ENCODE results near the gene LMX1A.

LMX1A gene

GRCh38 chr1:165330483-165330882 lies 26.0 kb downstream of the LMX1A start:
- no peak for DNase-seq
- in situ Hi-C loops (cut with MboI; ENCODE audit: low pct_unique_long_range_greater_than_20kb, low sequenced_read_pairs): no loop called here

DNA sequence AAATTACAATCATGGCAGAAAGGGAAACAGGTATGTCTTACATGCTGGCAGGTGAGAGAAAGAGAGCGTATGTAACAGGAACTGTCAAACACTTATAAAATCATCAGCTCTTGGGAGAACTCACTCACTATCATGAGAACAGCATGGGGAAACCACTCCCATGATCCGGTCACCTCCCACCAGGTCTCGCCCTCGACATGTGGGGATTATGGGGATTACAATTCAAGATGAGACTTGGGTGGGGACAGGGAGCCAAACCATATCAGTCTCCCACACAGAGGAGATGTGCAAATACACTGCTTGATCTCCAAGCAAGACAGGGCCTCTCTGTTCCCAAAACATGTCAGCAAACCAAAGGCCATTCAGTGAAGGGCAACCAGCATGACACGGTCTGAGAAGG lies 27.4 kb downstream of the LMX1A start:
- in situ Hi-C loops (cut with MboI; ENCODE audit: low pct_unique_long_range_greater_than_20kb, low sequenced_read_pairs): no loop called here
- no peak for DNase-seq

DNA sequence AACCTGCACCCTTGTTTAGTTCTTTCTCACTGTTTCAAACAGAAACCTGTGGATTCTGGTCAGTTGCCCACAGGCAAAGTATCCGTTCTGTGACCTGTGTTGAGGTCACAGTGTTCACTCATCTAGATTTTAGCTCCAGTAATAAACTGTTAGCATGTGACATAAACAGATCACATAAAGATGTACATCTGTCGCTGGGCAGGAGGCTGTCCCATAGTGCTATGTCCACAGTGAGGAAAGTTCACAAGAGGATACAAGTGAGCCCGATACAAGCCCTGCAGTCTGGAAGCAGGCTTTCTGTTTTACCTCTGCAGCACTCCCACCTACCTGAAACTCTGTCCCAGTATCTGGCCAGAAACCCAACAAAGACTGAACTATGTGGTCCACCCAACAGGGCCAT lies 28.4 kb downstream of the LMX1A start:
- no peak for DNase-seq
- in situ Hi-C loops (cut with MboI; ENCODE audit: low pct_unique_long_range_greater_than_20kb, low sequenced_read_pairs): no loop called here

DNA sequence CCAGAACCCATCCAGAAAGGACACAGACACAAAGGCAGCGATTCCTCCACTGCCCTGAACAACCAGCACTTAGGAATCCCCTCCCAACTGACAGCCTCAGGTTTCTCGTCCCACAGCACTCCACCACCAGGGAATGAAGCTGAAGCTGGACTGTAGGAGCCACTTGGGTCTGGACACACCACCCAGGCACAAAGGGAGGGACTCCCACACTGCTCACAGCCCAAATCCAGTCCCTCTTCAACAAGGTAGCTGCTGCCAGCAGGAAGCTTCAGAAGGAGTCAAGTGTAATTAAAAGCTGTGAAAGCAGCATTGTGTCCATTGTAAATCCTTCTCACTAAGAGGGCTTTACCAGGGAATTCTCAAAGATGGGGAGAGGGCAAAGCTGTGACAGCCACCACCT lies 29.0 kb downstream of the LMX1A start:
- DNase-seq: no peak
- in situ Hi-C loops (cut with MboI; ENCODE audit: low pct_unique_long_range_greater_than_20kb, low sequenced_read_pairs): no loop called here

DNA sequence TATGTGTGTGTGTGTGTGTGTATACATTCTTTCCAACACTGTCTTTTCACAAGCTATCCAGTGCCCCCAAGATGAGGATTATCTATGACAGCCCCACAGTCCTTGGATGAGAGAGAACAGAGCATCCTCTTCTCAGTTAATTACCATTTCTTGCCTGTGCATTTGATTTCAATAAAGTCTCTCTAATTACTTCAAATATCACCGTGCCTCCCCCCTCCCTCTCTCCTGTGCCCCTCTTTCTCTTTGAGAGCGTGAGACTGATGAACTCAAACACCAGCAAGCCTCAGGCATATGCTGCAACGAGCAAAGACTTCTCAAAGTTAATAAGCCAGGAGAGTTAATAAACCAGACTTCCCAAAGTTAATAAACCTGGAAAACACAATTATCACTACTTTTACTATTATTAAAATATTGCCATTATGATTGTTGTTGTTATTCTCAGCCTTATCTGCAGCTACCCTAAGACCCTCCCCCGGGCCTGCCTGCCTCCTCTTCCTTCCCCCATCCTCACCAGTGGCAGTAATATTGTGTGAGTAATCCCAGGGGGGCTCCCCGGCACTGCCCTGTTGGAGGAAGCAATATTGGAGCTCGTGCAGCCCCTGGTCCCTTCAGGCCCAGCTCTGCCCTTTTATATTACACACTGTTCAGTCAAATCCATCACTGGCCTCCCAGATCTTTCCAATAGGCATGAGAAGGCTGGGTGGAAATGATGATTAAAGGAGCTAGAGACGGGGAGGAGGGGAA lies 30.9 kb downstream of the LMX1A start:
- in situ Hi-C loops (cut with MboI; ENCODE audit: low pct_unique_long_range_greater_than_20kb, low sequenced_read_pairs): no loop called here
- no peak for DNase-seq

DNA sequence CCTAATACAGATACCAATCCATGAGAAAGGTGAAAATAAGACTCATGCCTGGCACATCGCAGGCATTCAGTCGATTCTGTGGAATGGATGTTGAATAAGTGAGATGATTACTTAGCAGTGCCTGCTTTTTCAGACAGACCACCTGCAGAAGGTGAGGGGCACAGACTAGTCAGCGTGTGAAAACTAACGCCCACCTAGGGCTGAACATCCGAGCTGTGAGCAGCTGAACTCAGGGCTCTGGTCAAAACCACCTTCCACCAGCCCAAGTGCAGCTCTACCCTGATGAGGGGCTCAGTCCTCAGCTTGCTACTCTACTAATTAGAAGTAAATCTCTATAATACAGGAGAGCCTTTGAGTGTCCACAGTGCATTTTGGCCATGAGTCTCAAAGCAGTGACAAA lies 32.5 kb downstream of the LMX1A start:
- in situ Hi-C loops (cut with MboI; ENCODE audit: low pct_unique_long_range_greater_than_20kb, low sequenced_read_pairs): no loop called here
- no peak for DNase-seq

GRCh38 chr1:165317612-165318011 lies 38.9 kb downstream of the LMX1A start:
- in situ Hi-C loops (cut with MboI; ENCODE audit: low pct_unique_long_range_greater_than_20kb, low sequenced_read_pairs): no loop called here
- DNase-seq: no peak

- in situ Hi-C loops (cut with MboI; ENCODE audit: low pct_unique_long_range_greater_than_20kb, low sequenced_read_pairs): no loop called here
- no peak for DNase-seq
Measured at GRCh38 chr1:165316153-165316772, 40.3 kb downstream of the LMX1A start.

DNA sequence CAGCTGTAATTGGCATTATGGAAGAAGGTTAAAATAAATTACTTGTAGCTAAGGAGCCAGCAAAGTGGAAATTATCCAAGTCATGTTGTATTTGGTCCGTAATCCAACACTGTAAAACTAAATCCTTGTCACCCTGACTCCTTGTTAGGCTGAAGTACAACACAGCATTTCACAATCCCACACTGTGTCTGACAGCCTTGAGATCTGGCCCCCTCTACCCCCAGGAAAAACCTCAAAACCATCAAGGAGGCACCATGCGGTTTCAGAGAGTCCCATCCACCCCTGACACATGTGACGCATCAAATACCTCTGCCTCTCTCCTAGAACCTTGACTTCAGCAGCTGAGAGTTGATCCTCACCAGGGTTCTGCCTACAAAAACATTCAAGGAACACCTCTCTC lies 41.0 kb downstream of the LMX1A start:
- DNase-seq: no peak
- in situ Hi-C loops (cut with MboI; ENCODE audit: low pct_unique_long_range_greater_than_20kb, low sequenced_read_pairs): no loop called here

DNA sequence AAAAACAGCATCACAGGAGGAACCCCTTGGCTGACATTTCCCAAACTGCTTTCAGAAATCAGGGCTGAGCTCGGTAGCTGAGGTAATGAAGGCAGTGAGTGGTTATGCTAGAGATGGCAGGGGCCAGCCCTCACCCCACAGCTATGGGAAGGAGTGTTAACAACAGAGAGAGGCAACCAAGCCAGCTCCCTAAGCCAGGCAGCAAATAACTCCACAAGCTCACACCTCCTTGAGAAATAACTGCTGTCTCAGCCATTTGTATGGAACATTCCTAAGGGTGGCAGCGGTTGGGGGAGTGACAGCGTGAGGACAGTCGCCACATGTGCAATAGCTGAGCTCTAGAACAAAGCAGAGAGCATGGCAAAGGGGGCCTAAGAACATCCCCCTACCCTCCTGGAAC lies 42.6 kb downstream of the LMX1A start:
- in situ Hi-C loops (cut with MboI; ENCODE audit: low pct_unique_long_range_greater_than_20kb, low sequenced_read_pairs): no loop called here
- no peak for DNase-seq

- DNase-seq: no peak
- in situ Hi-C loops (cut with MboI; ENCODE audit: low pct_unique_long_range_greater_than_20kb, low sequenced_read_pairs): no loop called here
Measured at GRCh38 chr1:165312591-165312990, 43.9 kb downstream of the LMX1A start.

- in situ Hi-C loops (cut with MboI; ENCODE audit: low pct_unique_long_range_greater_than_20kb, low sequenced_read_pairs): no loop called here
- no peak for DNase-seq
Measured at GRCh38 chr1:165306543-165307434, 49.7 kb downstream of the LMX1A start.

GRCh38 chr1:165303386-165303785 lies 53.1 kb downstream of the LMX1A start:
- DNase-seq: no peak
- in situ Hi-C loops (cut with MboI; ENCODE audit: low pct_unique_long_range_greater_than_20kb, low sequenced_read_pairs): no loop called here

DNA sequence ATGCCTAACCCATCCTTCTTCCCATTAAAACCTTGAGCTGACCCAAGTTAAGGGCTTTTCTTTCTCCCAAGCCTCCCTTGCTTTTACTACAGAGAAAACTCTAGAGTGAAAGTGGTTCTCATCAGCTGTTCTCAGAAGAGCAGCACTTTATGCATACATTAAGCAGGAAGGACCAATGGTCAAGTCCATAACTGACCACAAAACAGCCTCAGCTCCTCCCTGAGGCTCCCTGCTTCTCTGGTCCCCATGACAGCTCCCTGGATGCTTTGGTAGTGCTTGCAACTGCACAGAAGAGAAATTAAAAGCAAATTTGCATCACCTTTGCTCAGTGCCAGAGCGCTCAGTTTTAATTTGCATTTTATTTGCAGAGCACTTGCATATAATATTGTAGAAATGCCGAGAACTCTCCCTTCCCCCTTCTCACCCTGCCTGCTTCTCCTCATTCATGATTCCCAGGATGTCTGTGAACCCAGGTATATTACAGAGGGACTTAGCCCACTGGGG lies 56.1 kb downstream of the LMX1A start:
- DNase-seq: no peak
- in situ Hi-C loops (cut with MboI; ENCODE audit: low pct_unique_long_range_greater_than_20kb, low sequenced_read_pairs): no loop called here

DNA sequence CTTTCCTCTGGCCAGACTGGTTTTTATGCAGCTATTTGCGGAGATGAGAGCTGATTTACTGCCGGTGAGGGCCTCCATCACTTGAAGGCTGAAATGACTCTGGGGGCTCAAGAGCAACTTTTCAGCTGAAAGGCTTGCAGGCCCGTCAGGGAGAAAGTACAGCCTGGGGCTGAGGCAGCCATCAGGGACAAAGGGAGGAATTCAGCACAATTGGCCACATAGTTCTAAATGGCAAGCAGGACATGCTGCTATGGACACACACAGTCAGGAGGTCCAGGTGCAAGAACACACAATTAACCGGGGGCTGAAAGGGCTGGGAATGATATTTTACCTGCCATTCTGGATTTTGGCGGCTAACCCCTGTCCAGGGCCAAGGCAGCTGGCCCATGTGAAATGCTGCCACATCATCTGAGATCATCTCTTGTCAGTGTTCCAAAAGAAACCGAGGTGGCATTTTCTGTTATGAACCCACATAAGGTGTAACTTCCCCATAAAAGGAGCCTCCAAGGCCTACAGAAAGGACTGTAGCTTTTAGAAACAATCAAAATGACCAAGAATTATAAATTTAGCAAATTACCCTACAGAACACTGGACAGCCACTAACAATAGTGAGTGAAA lies 58.2 kb downstream of the LMX1A start:
- no peak for DNase-seq
- in situ Hi-C loops (cut with MboI; ENCODE audit: low pct_unique_long_range_greater_than_20kb, low sequenced_read_pairs): no loop called here

GRCh38 chr1:165296205-165296604 lies 60.3 kb downstream of the LMX1A start:
- no peak for DNase-seq
- in situ Hi-C loops (cut with MboI; ENCODE audit: low pct_unique_long_range_greater_than_20kb, low sequenced_read_pairs): no loop called here

DNA sequence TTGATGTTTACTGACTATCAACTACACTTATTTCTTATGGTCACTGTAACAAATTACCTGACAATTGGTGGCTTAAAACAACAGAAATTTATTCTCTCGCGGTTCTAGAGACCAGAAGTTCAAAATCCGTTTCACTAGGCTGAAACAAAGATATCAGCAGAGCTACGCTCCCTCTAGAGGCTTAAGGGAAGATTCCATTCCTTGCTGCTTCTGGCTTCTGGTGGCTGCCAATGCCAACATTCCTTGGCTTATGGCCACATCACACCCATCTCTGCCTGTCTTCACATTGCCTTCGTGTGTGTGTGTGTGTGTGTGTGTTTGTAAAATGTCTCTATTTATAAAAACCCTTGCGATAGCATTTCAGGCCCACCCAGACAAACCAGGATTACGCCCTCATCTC lies 66.4 kb downstream of the LMX1A start:
- DNase-seq: no peak
- in situ Hi-C loops (cut with MboI; ENCODE audit: low pct_unique_long_range_greater_than_20kb, low sequenced_read_pairs): no loop called here

DNA sequence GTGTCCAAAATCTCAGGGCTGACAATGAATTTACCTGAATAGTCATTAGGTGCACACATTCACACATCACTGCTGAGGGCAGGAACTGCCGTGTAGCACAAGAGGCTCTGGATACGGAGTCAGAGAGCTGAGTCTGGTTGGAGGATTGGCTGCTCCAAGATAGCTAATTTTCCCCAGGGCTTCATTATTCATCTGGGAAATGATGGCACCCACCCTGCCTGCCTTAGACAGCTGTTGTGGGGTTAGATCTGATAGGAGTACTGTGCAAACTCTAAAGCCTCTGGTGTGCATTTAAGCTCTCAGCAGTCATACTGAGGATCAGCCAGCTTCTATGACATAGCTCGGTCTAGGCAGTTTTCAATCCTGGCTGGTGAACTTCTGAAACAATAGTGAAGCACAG lies 67.0 kb downstream of the LMX1A start:
- DNase-seq: no peak
- in situ Hi-C loops (cut with MboI; ENCODE audit: low pct_unique_long_range_greater_than_20kb, low sequenced_read_pairs): no loop called here

DNA sequence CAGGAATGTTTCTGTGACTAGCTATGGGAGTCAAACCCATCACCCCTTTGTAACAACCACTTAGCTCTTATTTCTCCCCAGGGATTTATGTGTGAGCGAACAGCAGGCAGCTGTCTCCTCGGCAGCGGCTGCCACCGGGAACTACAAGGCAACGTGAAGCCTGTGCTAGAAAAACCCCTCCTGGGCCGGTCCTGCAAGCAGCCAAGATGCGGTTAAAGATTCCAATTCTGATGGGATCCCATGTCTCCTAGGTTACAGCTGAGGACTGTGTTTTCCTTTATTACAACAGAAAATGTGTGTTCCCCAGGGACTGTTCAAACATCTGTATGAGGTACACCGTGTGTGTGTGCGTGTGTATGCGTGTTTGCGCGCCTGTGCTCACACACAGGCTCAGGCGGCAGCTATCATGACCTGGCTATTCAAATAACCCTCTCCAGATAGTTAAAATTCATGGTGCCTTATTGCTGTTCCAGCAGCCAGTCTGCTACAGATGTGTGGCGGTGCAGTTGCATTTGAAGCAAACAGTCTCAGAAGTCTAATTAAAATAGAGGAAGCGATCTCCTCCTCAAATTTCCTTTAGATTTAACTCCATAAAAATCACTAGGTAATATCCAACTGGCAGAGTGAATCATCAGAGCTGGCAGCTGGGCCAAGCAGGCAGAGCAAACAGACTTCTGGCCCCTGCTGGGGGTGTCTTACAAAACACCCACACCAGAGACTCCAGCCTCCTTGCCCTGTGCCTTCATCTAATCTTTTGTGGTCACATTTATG lies 68.0 kb downstream of the LMX1A start:
- in situ Hi-C loops (cut with MboI; ENCODE audit: low pct_unique_long_range_greater_than_20kb, low sequenced_read_pairs): no loop called here
- DNase-seq: no peak

All from KBM-7 (cell line).